DND-41 (cell line): ENCODE results near the gene TBC1D5.

Source experiments
- ATAC-seq: fragments of 200-7000 bp; cut with Tn5 transposase; 3 replicates; pipeline ENCODE4 v1.9.1; 2021; ENCODE audit warnings: low read depth; ENCODE audit not compliant: insufficient read depth
- DNase-seq: peaks from one replicate; pipeline ENCODE4 v3.0.0-alpha.2; 2020
- H2AFZ ChIP-seq: 2 replicates; pipeline ENCODE4 v1.6.0; 2012; ENCODE audit warnings: low read depth, low read length
- H3K27ac ChIP-seq: 2 replicates; pipeline ENCODE4 v1.5.1; 2012; ENCODE audit warnings: low read length, inconsistent platforms
- H3K27me3 ChIP-seq: fragments of 200-600 bp; sonication (generic); 2 replicates; pipeline ENCODE4 v1.6.0; 2012; ENCODE audit warnings: low read length, mild to moderate bottlenecking, inconsistent platforms; ENCODE audit not compliant: insufficient read depth, poor library complexity
- H3K36me3 ChIP-seq: 2 replicates; pipeline ENCODE4 v1.5.1; 2012; ENCODE audit warnings: low read length, inconsistent platforms; ENCODE audit not compliant: insufficient read depth
- H3K4me1 ChIP-seq: 2 replicates; pipeline ENCODE4 v1.5.1; 2012; ENCODE audit warnings: mild to moderate bottlenecking, low read length; ENCODE audit not compliant: insufficient read depth
- H3K4me2 ChIP-seq: 2 replicates; pipeline ENCODE4 v1.6.0; 2012; ENCODE audit warnings: mild to moderate bottlenecking, moderate library complexity, low read length, inconsistent platforms; ENCODE audit not compliant: insufficient read depth
- H3K4me3 ChIP-seq, 2 experiments: fragments of 200-600 bp in 1 of 2; shearing (Covaris generic) in 1 of 2; 2 replicates each; pipeline ENCODE4 v1.5.1; 2012 to 2016; ENCODE audit warnings: inconsistent platforms in 2 of 2, low read length in 2 of 2, mild to moderate bottlenecking in 2 of 2, low read depth in 1 of 2, moderate library complexity in 1 of 2
- H3K79me2 ChIP-seq: 2 replicates; pipeline ENCODE4 v1.6.0; 2012; ENCODE audit warnings: low read length, inconsistent platforms; ENCODE audit not compliant: insufficient read depth
- H3K9ac ChIP-seq: 2 replicates; pipeline ENCODE4 v1.6.0; 2012; ENCODE audit warnings: low read depth, mild to moderate bottlenecking, inconsistent platforms, low read length, moderate library complexity
- H3K9me3 ChIP-seq: 2 replicates; pipeline ENCODE4 v1.5.1; 2012; ENCODE audit warnings: low read length, moderate library complexity, mild to moderate bottlenecking, inconsistent platforms; ENCODE audit not compliant: insufficient read depth, severe bottlenecking
- H4K20me1 ChIP-seq: 2 replicates; pipeline ENCODE4 v1.6.0; 2012; ENCODE audit warnings: low read length; ENCODE audit not compliant: insufficient read depth
- EZH2 ChIP-seq: IDR thresholded peaks from 3 replicates; pipeline ENCODE4 v1.6.1; 2012; ENCODE audit warnings: borderline replicate concordance, low read depth, mild to moderate bottlenecking, moderate library complexity, low read length, inconsistent platforms; ENCODE audit not compliant: severe bottlenecking
- TF ChIP-seq, protein P1 (sequence below): IDR thresholded peaks from 2 replicates; pipeline ENCODE4 v1.5.1; 2012; ENCODE audit warnings: borderline replicate concordance, low read length, moderate library complexity, mild to moderate bottlenecking; ENCODE audit not compliant: poor library complexity, severe bottlenecking; ENCODE audit errors: extremely low read depth

The TBC1D5 gene

DNA sequence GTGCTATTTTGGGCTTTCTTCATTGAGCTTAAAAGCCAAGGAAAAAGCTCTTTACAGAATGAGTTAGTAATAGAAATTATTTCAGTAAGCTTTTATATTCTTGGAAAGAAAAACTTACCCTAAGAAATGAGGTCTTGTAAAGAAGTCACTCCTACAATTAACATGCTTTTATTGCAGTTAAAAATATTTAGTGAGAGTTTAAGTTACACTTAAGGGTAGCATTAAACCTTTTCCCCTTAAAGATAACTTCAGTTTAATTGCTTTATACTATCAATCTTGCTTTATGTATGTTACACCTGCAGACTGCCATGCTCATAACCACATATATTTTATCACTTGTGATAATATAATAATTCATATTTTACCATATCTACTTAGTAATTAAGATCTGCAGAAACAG is 431.4 kb downstream of the TBC1D5 start:
- Histone ChIP-seq H2AFZ (no peak overlapping the region), H3K9me3 (no peaks in the 10 kb centered on the region), H3K4me1 (peaks cover 6% of the 10 kb centered on the region; the same call in 1 of the 2 replicates), H3K4me3 (no peak overlapping the region), H3K27me3 (no peaks in the 10 kb centered on the region), H3K4me2 (no peak overlapping the region), H3K79me2 (no peaks in the 10 kb centered on the region), H3K27ac (no peak overlapping the region), H3K9ac (no peak overlapping the region), H4K20me1 (no peaks in the 10 kb centered on the region), H3K36me3 (peaks cover 8% of the 10 kb centered on the region)
- DNase-seq (no peak), ATAC-seq (no peak)
- no peak for TF ChIP-seq EZH2
- TF ChIP-seq, protein P1, sequence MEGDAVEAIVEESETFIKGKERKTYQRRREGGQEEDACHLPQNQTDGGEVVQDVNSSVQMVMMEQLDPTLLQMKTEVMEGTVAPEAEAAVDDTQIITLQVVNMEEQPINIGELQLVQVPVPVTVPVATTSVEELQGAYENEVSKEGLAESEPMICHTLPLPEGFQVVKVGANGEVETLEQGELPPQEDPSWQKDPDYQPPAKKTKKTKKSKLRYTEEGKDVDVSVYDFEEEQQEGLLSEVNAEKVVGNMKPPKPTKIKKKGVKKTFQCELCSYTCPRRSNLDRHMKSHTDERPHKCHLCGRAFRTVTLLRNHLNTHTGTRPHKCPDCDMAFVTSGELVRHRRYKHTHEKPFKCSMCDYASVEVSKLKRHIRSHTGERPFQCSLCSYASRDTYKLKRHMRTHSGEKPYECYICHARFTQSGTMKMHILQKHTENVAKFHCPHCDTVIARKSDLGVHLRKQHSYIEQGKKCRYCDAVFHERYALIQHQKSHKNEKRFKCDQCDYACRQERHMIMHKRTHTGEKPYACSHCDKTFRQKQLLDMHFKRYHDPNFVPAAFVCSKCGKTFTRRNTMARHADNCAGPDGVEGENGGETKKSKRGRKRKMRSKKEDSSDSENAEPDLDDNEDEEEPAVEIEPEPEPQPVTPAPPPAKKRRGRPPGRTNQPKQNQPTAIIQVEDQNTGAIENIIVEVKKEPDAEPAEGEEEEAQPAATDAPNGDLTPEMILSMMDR, result no peak

DNA sequence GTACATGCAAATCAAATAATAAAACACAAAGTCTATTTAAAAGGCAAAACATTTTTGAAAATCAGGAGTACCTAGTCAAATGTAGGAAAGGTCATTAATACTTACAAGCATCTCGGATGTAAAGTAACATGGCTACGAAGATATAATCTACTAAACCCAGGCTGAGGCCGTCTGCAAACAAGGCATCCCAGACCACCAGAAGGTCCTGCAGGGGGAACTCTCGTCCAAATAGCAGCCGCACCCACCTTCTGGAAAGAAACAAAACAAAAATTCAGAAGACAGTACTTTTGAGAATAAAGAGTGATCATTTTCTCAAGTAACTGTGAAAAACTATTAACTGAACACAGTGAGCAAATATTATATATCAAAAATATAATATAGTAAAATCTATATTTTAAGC is 434.5 kb downstream of the TBC1D5 start:
- no peak for TF ChIP-seq EZH2
- TF ChIP-seq, protein P1, result no peak
- H3K4me1 ChIP-seq, result peaks cover 6% of the 10 kb centered on the region; the same call in 1 of the 2 replicates
- H3K9ac ChIP-seq, result no peak overlapping the region
- no peak overlapping the region for H3K4me2 ChIP-seq
- H3K27ac ChIP-seq, result no peak overlapping the region
- H2AFZ ChIP-seq, result no peak overlapping the region
- H4K20me1 ChIP-seq, result no peaks in the 10 kb centered on the region
- no peaks in the 10 kb centered on the region for H3K9me3 ChIP-seq
- DNase-seq, result no peak
- no peak overlapping the region for H3K4me3 ChIP-seq
- ATAC-seq, result no peak
- H3K79me2 ChIP-seq, result no peaks in the 10 kb centered on the region
- H3K36me3 ChIP-seq, result peaks cover 16% of the 10 kb centered on the region
- no peaks in the 10 kb centered on the region for H3K27me3 ChIP-seq

DNA sequence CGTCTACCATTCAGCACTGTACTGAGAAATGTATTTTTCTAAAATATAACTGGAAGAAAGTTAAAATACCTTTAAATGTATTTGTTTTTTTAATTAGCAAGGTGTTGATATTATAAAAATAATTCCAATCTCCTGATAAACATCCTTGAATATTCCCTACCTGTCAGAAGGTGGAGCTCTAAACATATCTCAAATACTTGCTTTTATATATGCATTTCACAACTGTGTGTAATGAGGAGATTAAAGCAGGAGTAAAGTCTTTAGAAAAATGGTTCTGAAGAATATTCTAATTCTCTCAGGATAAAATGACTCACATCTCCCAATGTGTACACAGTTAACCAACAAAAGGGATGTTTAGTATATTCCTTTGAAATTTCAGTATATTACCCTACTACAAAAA is 434.9 kb downstream of the TBC1D5 start:
- Histone ChIP-seq H3K27me3 (no peaks in the 10 kb centered on the region), H3K36me3 (peaks cover 16% of the 10 kb centered on the region), H3K79me2 (no peaks in the 10 kb centered on the region), H3K9ac (no peak overlapping the region), H4K20me1 (no peaks in the 10 kb centered on the region), H3K4me3 (no peak overlapping the region), H3K4me2 (no peak overlapping the region), H2AFZ (no peak overlapping the region), H3K4me1 (peaks cover 6% of the 10 kb centered on the region; the same call in 1 of the 2 replicates), H3K27ac (no peak overlapping the region), H3K9me3 (no peaks in the 10 kb centered on the region)
- ATAC-seq, result no peak
- DNase-seq, result no peak
- TF ChIP-seq, protein P1, result peak; percentile 17
- TF ChIP-seq EZH2, result no peak

DNA sequence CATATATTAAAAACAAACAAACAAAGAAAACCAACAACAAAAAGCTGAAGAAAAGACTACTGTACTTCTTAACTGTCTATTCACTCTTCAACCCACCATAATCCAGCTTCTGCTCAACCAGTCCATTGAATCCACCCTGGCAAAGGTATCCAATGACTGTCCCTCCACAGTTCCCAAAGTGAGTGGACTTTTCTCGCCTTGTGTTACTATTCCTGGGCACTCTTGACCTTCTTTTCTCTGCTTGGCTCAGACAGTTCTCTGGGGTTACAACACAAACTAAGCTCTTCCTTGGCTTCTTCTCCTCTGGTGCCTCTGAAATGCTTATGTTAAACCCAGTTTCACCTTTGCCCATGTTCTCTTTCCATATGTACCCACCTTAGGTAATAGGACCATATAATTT is 437.5 kb downstream of the TBC1D5 start:
- Histone ChIP-seq H3K4me3 (no peak overlapping the region), H2AFZ (no peak overlapping the region), H3K79me2 (no peaks in the 10 kb centered on the region), H3K9me3 (no peaks in the 10 kb centered on the region), H4K20me1 (no peaks in the 10 kb centered on the region), H3K4me1 (peaks cover 12% of the 10 kb centered on the region), H3K27ac (no peak overlapping the region), H3K27me3 (no peaks in the 10 kb centered on the region), H3K9ac (no peak overlapping the region), H3K36me3 (peaks cover 16% of the 10 kb centered on the region), H3K4me2 (no peak overlapping the region)
- TF ChIP-seq, protein P1, result no peak
- no peak for TF ChIP-seq EZH2
- no peak for DNase-seq
- ATAC-seq, result no peak
